T1000 (cell line): ENCODE measurements around the gene PTPN9.
"Not testable (repeated sequence)": the region's sequence is repeated elsewhere in the genome, so short reads cannot be mapped to it uniquely, and the experiment has no call there.

Experiments used
- DNase-seq: peaks from one replicate; lab custom pipeline; 2025; ENCODE audit warnings: mixed read lengths; lab: John Stamatoyannopoulos, UW

The PTPN9 gene

GRCh38 chr15:75530169-75530568, 48.9 kb downstream of the PTPN9 start:
- no peak for DNase-seq

- DNase-seq, result not testable (repeated sequence)
These were observed 53.4 kb downstream of the PTPN9 start for GRCh38 chr15:75525756-75526155.

GRCh38 chr15:75523011-75523410, 56.1 kb downstream of the PTPN9 start:
- DNase-seq, result no peak

GRCh38 chr15:75517233-75517632, 61.9 kb downstream of the PTPN9 start:
- no peak for DNase-seq

GRCh38 chr15:75508840-75509532, 70.1 kb downstream of the PTPN9 start:
- no peak for DNase-seq

- DNase-seq, result no peak
These were observed 76.8 kb downstream of the PTPN9 start for GRCh38 chr15:75502360-75502759.

GRCh38 chr15:75493732-75494131, 85.4 kb downstream of the PTPN9 start:
- no peak for DNase-seq

- no peak for DNase-seq
These were observed 95.2 kb downstream of the PTPN9 start for GRCh38 chr15:75483961-75484360.

GRCh38 chr15:75483556-75483955, 95.6 kb downstream of the PTPN9 start:
- DNase-seq, result not testable (repeated sequence)

GRCh38 chr15:75483106-75483505, 96.0 kb downstream of the PTPN9 start:
- DNase-seq, result no peak

- DNase-seq, result not testable (repeated sequence)
These were observed 98.7 kb downstream of the PTPN9 start for GRCh38 chr15:75480463-75480862.

- no peak for DNase-seq
These were observed 99.4 kb downstream of the PTPN9 start for GRCh38 chr15:75479670-75480069.

GRCh38 chr15:75477094-75477493, 102.0 kb downstream of the PTPN9 start:
- DNase-seq, result not testable (repeated sequence)

- no peak for DNase-seq
These were observed 110.1 kb downstream of the PTPN9 start for GRCh38 chr15:75468913-75469598.

- DNase-seq, result no peak
These were observed 118.5 kb downstream of the PTPN9 start for GRCh38 chr15:75460646-75461045.

- DNase-seq, result no peak
These were observed 119.5 kb downstream of the PTPN9 start for GRCh38 chr15:75459581-75459980.

- DNase-seq, result no peak
These were observed 122.4 kb downstream of the PTPN9 start for GRCh38 chr15:75456710-75457109.

- DNase-seq, result no peak
These were observed 123.1 kb downstream of the PTPN9 start for GRCh38 chr15:75455982-75456531.

- peak; percentile 69 for DNase-seq
These were observed 123.6 kb downstream of the PTPN9 start for GRCh38 chr15:75455424-75455981.

GRCh38 chr15:75454471-75455378, 124.4 kb downstream of the PTPN9 start:
- DNase-seq, result peak; percentile 51

GRCh38 chr15:75453703-75454470, 125.2 kb downstream of the PTPN9 start:
- peak; percentile 96 for DNase-seq
